ENCODE measurements around the gene VWF. TPM values are rescaled to one million over a fixed set of nuclear protein-coding genes. Genes with fewer than 3 reads are reported as not detected.

The VWF gene
- total RNA-seq, 6 experiments from 2014 or later, result 5.7 to 16.6 (median 9.6) TPM

GRCh38 chr12:6046511-6047180 is 77.8 kb downstream of the VWF start:
- H3K4me3 ChIP-seq, result no peak overlapping the region
- TF ChIP-seq, protein P1, sequence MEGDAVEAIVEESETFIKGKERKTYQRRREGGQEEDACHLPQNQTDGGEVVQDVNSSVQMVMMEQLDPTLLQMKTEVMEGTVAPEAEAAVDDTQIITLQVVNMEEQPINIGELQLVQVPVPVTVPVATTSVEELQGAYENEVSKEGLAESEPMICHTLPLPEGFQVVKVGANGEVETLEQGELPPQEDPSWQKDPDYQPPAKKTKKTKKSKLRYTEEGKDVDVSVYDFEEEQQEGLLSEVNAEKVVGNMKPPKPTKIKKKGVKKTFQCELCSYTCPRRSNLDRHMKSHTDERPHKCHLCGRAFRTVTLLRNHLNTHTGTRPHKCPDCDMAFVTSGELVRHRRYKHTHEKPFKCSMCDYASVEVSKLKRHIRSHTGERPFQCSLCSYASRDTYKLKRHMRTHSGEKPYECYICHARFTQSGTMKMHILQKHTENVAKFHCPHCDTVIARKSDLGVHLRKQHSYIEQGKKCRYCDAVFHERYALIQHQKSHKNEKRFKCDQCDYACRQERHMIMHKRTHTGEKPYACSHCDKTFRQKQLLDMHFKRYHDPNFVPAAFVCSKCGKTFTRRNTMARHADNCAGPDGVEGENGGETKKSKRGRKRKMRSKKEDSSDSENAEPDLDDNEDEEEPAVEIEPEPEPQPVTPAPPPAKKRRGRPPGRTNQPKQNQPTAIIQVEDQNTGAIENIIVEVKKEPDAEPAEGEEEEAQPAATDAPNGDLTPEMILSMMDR (IDR thresholded peaks at IDR 0.05), result no peak
- TF ChIP-seq POLR2A (IDR thresholded peaks at IDR 0.05), result no peak
- intact Hi-C loops (cut with DNase I), result no loop called here
- no peaks in the 10 kb centered on the region for H3K9me3 ChIP-seq
- no peaks in the 10 kb centered on the region for H3K27me3 ChIP-seq
- 82% methylated on average over 11 of the region's 17 CpGs for WGBS (ENCODE audit: insufficient coverage, low coverage, low lambda C conversion rate, missing lambda C conversion rate)
- no peaks in the 10 kb centered on the region for H3K36me3 ChIP-seq
- ATAC-seq (no peak), DNase-seq (no peak)
- H3K4me1 ChIP-seq, result peaks cover 0 to 8% (median 0%) of the 10 kb centered on the region in 4 donors
- no peak overlapping the region for H3K27ac ChIP-seq

GRCh38 chr12:6045438-6045837 is 79.0 kb downstream of the VWF start:
- WGBS (ENCODE audit: insufficient coverage, low coverage, low lambda C conversion rate, missing lambda C conversion rate), result 90% methylated on average over 1 of the region's 6 CpGs
- intact Hi-C loops (cut with DNase I), result no loop called here
- H3K27me3 ChIP-seq, result no peaks in the 10 kb centered on the region
- H3K27ac ChIP-seq, result no peak overlapping the region
- no peak for DNase-seq
- TF ChIP-seq POLR2A (IDR thresholded peaks at IDR 0.05), result no peak
- TF ChIP-seq, protein P1 (IDR thresholded peaks at IDR 0.05), result no peak
- H3K4me3 ChIP-seq, result no peak overlapping the region
- H3K9me3 ChIP-seq, result no peaks in the 10 kb centered on the region
- no peak for ATAC-seq
- H3K4me1 ChIP-seq, result peaks cover 0 to 8% (median 0%) of the 10 kb centered on the region in 4 donors
- H3K36me3 ChIP-seq, result no peaks in the 10 kb centered on the region

DNA sequence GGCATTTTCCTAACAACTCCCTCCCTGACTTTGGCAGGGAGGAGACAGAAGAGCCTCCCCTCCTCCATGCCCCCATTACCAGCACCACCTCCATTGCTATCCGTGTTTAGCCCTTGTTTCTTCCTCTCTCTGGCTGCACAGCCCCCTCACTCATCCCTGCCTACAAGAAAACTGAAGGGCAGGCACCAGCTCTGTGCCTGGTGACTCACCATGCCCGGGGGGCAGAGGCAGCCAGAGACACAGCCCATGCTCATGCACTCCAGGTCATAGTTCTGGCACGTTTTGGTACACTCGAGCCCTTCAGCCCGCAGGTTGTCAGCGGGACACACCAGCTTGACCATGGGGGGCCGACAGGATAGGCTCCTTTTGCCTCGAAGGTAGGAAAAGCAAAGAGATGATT is 80.4 kb downstream of the VWF start:
- ATAC-seq (no peak), DNase-seq (no peak)
- Histone ChIP-seq H3K4me1 (no peaks in the 10 kb centered on the region), H3K9me3 (no peaks in the 10 kb centered on the region), H3K27me3 (no peaks in the 10 kb centered on the region), H3K4me3 (no peak overlapping the region), H3K27ac (no peak overlapping the region), H3K36me3 (no peaks in the 10 kb centered on the region)
- 33% methylated on average over 1 of the region's 8 CpGs for WGBS (ENCODE audit: insufficient coverage, low coverage, low lambda C conversion rate, missing lambda C conversion rate)
- TF ChIP-seq, protein P1 (IDR thresholded peaks at IDR 0.05), result no peak
- TF ChIP-seq POLR2A (IDR thresholded peaks at IDR 0.05), result no peak
- intact Hi-C loops (cut with DNase I), result no loop called here

DNA sequence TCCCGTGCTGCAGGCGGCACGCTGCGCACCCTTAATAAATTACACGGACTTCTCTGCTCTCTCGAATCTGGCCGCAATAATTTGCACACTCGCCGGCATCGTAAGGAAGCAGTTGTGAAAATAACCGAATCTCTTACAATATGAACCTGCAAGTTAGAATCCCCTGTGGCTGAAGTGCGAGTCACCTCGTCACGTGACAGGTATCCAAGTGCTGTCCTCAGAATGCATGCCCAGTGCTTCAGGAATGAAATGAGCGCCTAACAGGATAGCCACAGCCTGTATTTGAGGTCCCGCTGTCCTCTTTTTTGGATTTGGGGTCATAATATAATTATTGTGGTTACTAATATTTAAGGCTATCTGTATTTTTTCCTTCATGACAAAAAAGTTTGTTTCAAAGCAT is 82.0 kb downstream of the VWF start:
- Histone ChIP-seq H3K4me3 (no peak overlapping the region), H3K36me3 (no peaks in the 10 kb centered on the region), H3K27ac (no peak overlapping the region), H3K9me3 (no peaks in the 10 kb centered on the region), H3K27me3 (no peaks in the 10 kb centered on the region), H3K4me1 (no peaks in the 10 kb centered on the region)
- no peak for ATAC-seq
- no peak for DNase-seq
- intact Hi-C loops (cut with DNase I), result no loop called here
- 77% methylated on average over 9 of the region's 16 CpGs for WGBS (ENCODE audit: insufficient coverage, low coverage, low lambda C conversion rate, missing lambda C conversion rate)
- TF ChIP-seq POLR2A (IDR thresholded peaks at IDR 0.05), result no peak
- TF ChIP-seq, protein P1 (IDR thresholded peaks at IDR 0.05), result no peak

Measured in right lobe of liver (tissue), 6 donors.